ENCODE measurements around the gene CYP2U1. TPM values are rescaled to one million over a fixed set of nuclear protein-coding genes. Genes with fewer than 3 reads are reported as not detected.

CYP2U1 gene
- 1 to 10 TPM; 1.2 to 1.5 TPM for total RNA-seq

DNA sequence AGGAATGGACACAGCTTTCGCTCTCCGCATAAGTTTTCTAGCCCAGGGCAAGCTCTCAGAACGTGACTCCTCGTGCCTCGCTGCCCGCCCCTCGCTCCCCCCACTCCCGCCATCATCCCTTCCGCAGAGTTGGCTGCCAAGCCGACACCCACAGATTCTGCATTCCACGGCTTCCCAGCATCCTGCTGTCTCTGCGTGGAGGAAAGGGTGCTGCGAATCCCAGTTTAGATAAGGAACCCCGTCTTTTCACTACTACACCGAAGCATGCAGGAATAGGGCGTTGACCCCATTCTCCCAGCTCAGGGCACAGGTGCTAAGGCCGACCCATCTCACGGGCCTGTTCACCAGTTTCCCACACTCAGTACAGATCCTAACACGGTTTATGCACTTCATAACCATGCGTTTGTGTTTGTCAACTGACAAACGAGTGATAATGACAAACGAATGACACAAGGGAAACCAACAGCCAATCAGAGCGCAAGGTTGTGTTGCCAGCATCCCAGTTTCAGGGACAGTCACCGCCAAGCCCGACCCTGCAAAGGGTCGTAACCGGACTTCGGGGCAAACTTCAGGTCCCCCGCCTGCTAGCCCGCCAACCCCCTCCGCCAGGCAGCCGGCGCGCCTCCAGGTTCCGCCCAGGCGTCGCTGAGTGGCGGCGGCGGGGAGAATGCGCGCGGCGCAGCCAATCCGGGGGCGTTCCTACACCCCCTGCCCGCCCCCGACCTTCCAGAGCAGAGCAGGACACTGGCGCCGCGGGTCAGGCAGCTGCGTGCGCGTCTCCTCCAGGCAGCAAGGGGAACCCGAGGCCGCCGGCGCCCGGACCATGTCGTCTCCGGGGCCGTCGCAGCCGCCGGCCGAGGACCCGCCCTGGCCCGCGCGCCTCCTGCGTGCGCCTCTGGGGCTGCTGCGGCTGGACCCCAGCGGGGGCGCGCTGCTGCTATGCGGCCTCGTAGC lies at the start of gene CYP2U1:
CYP2U1 (plus strand) TSS at position 729 of the 954 bp plus-strand sequence; CDS start at position 824, 95 bp downstream.
- CTCF ChIA-PET, result interaction anchor here (0.6 to 1.4 kb wide), 5 partner anchors 19 to 641 kb away, joined by 3 to 5 read pairs (median 4); partner anchors contain the start of gene PAPSS1

DNA sequence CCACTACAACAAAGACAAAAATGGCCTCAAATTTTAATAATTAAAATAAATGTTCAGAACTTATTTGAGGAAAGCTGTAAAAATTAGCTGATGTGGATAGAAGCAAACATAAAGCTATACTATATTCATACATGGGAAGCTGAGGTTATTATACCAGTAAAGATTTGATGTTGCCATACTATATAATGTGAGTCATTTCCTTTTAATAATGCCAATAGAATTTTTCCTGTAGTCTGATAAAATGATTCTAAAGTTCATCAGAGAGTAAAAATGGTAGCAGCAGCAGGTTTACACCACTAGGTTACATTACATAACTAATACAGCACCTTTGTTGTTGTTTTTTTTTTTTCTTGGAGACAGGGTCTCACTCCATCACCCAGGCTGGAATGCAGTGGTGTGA lies 45.5 kb upstream of the CYP2U1 start:
- no peaks in the 10 kb centered on the region for H3K4me1 Mint-ChIP-seq (ENCODE audit: low read depth)
- ChIA-PET POLR2A (no interaction called here), CTCF (no interaction called here)
- H3K9me3 Mint-ChIP-seq, result peaks cover 9% of the 10 kb centered on the region
- intact Hi-C loops (cut with micrococcal nuclease), result no loop called here
- peaks cover 15% of the 10 kb centered on the region for H3K27me3 Mint-ChIP-seq
- no peak overlapping the region for H3K27ac Mint-ChIP-seq
- H3K36me3 Mint-ChIP-seq, result no peaks in the 10 kb centered on the region
- H3K4me3 Mint-ChIP-seq, result no peak overlapping the region
- DNase-seq, result no peak

More for the DNA sequence above, at the start of gene CYP2U1:
- Mint-ChIP-seq H3K4me3 (peak within 1 kb of the TSS; percentile 81), H3K27me3 (no peaks in the 10 kb centered on the region), H3K9me3 (no peaks in the 10 kb centered on the region), H3K4me1 (ENCODE audit: low read depth) (peaks cover 14% of the 10 kb centered on the region), H3K36me3 (peaks cover 2% of the 10 kb centered on the region), H3K27ac (peak within 1 kb of the TSS; percentile 25)
- intact Hi-C loops (cut with micrococcal nuclease), result loop anchor here (1.0 kb wide), 2 partner anchors 59 to 211 kb away; partner anchors contain the start of gene PAPSS1
- peak; percentile 80 for DNase-seq
- POLR2A ChIA-PET, result interaction anchor here (0.9 kb wide), 1 partner anchor 211 kb away, joined by 5 read pairs; the partner anchor contains the start of gene PAPSS1

DNA sequence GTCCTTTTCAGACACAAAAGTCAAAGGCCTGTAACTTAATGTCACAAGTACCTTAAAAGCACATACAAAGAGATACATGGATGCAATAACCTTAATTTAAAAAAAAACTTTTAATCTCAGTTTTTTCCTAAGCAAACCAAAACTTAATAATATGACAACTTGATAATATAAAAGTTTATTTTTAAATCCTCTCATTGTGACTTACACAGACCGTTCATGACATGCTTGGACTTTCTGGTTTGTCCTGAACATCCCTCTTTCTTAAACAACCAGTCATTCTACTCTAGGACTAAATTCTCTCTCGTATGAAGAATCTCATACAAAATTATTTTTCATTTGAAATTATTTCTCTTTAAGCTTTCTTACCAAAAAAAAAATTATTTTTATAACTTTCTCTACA lies 43.1 kb upstream of the CYP2U1 start:
- no peaks in the 10 kb centered on the region for H3K4me1 Mint-ChIP-seq (ENCODE audit: low read depth)
- no peak for DNase-seq
- ChIA-PET CTCF (no interaction called here), POLR2A (no interaction called here)
- intact Hi-C loops (cut with micrococcal nuclease), result no loop called here
- peaks cover 10% of the 10 kb centered on the region for H3K27me3 Mint-ChIP-seq
- H3K9me3 Mint-ChIP-seq, result peaks cover 9% of the 10 kb centered on the region
- no peak overlapping the region for H3K4me3 Mint-ChIP-seq
- no peak overlapping the region for H3K27ac Mint-ChIP-seq
- H3K36me3 Mint-ChIP-seq, result no peaks in the 10 kb centered on the region

DNA sequence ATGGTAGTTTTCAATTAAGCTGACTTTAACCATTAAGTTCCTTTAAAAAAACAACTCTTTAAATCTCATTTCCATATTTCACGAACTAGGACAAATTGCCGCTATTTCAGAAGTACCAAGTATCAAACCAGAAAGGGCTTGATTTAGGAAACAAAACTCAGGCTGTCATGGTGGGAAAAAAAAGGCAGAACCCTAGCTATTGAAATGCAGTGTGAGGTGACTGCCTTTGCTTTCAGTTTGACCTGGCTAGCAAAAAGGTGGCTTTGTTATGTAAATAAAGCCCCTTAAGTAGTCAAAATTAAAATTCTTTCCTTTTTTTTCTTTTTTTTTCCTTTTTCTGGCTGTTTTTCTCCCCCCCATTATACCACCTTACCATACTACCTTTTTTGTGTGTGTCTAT lies 40.6 kb upstream of the CYP2U1 start:
- Mint-ChIP-seq H3K27ac (no peak overlapping the region), H3K4me1 (ENCODE audit: low read depth) (no peaks in the 10 kb centered on the region), H3K4me3 (no peak overlapping the region), H3K9me3 (peaks cover 9% of the 10 kb centered on the region), H3K27me3 (peaks cover 11% of the 10 kb centered on the region), H3K36me3 (no peaks in the 10 kb centered on the region)
- CTCF ChIA-PET, result no interaction called here
- POLR2A ChIA-PET, result no interaction called here
- intact Hi-C loops (cut with micrococcal nuclease), result loop anchor here (10.0 kb wide), 1 partner anchor 336 kb away; no protein-coding TSS in a partner anchor
- DNase-seq, result no peak

DNA sequence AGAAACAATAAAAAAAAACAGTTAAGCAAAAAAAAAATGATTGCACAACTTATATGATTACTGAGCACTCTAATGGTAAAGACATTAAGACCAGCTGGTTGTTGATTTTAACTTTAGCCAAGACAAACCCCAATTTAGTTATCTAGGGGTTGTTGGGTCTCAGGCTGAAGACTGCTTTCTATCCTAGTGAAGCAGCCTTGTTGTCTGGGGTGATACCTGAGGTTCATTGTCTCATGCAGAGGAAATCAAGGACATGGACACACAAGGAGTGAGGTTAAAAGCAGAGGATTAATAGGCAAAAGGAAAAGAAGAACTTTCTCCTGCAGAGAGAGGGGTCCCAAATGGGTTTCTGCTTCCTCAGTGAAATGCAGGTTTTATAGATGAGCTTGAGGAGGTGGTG lies 40.0 kb upstream of the CYP2U1 start:
- no peaks in the 10 kb centered on the region for H3K36me3 Mint-ChIP-seq

DNA sequence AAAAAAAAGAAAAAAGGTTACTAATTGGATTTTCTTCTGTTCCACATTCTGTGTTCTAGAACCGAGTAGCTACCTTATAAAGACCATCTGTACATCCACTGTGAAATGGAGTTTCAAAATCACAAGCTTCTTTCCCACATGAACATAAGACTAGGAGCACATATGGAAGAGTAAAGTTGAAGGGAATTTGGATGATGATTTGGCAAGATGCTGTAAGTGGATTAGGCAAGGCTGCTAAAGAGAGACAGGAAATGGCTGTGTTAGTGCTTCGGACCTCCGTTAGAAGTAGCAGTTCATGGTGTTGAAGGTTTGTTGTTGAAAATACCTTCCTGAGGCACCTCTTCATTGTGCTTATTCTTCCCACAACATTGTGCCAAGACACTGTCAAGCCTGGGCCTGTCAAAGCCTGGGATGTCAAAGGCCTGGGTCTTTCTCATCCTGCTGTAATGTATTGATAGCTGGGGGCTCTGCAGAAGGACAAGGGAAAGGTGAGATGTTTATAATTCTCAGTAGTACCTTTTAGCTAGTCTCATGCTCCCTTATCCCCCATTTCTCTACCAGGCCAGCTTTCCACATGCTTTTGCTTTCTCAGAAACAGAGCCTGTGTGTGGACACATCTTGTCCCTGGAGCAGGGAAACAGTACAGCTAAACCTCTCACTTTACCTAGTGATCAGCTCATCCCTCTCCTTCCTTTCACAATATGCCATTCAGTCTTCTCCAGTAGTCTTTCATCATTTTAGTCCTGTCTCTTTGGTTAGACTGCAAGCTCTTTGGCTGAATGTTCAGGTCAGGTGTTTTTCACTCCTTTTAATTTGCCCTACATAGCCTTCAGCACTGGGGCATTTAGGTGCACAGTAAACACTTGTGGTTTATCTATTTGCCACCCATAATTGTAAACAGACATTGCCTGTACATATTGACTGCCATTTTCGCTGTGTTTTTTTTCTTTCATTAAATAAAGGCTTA lies 37.9 kb upstream of the CYP2U1 start:
- CTCF ChIA-PET, result no interaction called here
- peaks cover 5% of the 10 kb centered on the region for H3K4me1 Mint-ChIP-seq (ENCODE audit: low read depth)

More for the DNA sequence above, 40.0 kb upstream of the CYP2U1 start:
- Mint-ChIP-seq H3K27me3 (peaks cover 11% of the 10 kb centered on the region), H3K4me1 (ENCODE audit: low read depth) (peaks cover 2% of the 10 kb centered on the region), H3K9me3 (peaks cover 9% of the 10 kb centered on the region), H3K4me3 (no peak overlapping the region), H3K27ac (no peak overlapping the region)
- no peak for DNase-seq
- ChIA-PET POLR2A (no interaction called here), CTCF (no interaction called here)
- intact Hi-C loops (cut with micrococcal nuclease), result loop anchor here (10.0 kb wide), 1 partner anchor 336 kb away; no protein-coding TSS in a partner anchor

DNA sequence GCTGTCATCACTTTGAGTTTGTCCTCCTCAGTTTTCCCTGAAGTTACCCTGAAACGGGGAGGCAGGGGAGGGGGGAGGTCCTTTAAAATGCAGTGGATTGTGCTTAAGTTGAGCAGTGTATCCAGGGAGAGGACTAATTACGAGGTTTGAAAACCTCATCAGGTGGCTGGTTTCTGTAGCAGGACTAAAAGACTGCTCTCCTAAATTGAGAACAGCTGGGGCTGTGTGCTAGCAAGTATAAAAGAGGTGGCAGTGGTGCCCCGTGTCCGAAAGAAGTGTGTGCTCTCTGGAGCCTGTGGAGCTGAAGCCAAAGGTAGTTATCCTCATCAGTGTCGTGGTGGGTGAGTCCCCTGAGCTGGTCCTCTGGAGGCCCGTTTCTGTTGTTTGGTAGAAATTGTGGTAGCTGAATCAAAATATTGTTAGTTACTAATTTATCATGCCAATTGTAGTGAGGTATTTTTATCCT lies 37.2 kb upstream of the CYP2U1 start:
- Mint-ChIP-seq H3K36me3 (no peaks in the 10 kb centered on the region), H3K27me3 (peaks cover 11% of the 10 kb centered on the region), H3K4me3 (no peak overlapping the region), H3K27ac (no peak overlapping the region), H3K9me3 (peaks cover 2% of the 10 kb centered on the region), H3K4me1 (ENCODE audit: low read depth) (peaks cover 5% of the 10 kb centered on the region)
- ChIA-PET CTCF (no interaction called here), POLR2A (no interaction called here)
- intact Hi-C loops (cut with micrococcal nuclease), result loop anchor here (10.0 kb wide), 1 partner anchor 339 kb away; no protein-coding TSS in a partner anchor
- DNase-seq, result no peak

More for the DNA sequence above, 37.9 kb upstream of the CYP2U1 start:
- DNase-seq, result no peak
- H3K36me3 Mint-ChIP-seq, result no peaks in the 10 kb centered on the region
- H3K27ac Mint-ChIP-seq, result no peak overlapping the region
- POLR2A ChIA-PET, result interaction anchor here (0.7 kb wide), 1 partner anchor 100 kb away, joined by 3 read pairs; no protein-coding TSS in a partner anchor
- H3K9me3 Mint-ChIP-seq, result peaks cover 6% of the 10 kb centered on the region
- intact Hi-C loops (cut with micrococcal nuclease), result loop anchor here (10.0 kb wide), 1 partner anchor 339 kb away; no protein-coding TSS in a partner anchor
- no peak overlapping the region for H3K4me3 Mint-ChIP-seq
- H3K27me3 Mint-ChIP-seq, result peaks cover 11% of the 10 kb centered on the region

DNA sequence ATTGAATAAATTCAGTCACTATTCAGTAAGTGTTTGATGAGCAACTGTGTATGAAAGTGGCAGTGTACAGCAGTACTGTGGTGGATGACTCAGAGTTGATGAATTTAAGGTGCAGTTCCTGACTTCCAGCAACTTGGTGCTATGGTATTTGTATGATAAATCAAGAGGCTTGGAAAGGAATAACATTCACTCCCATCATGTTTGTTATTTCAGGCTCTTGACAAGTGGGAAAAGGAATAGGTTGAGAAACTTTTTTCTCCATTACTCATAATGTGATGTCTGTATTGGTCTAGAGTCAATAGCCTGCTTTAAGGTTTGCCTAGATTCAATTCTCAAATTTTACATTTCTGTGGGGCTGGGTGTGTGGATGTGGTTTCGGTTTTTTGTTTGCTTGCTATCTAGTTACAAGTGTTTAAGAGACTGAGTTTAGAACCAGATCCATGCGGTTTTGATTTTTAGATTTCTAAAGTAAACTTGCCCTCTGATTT lies 35.1 kb upstream of the CYP2U1 start:
- CTCF ChIA-PET, result interaction anchor here (1.1 kb wide), 1 partner anchor 138 kb away, joined by 6 read pairs; no protein-coding TSS in a partner anchor
- no peak overlapping the region for H3K27ac Mint-ChIP-seq
- POLR2A ChIA-PET, result interaction anchor here (0.6 kb wide), 1 partner anchor 32 kb away, joined by 3 read pairs; no protein-coding TSS in a partner anchor
- intact Hi-C loops (cut with micrococcal nuclease), result loop anchor here (1.0 to 10.0 kb wide), 4 partner anchors 34 to 479 kb away; partner anchors contain the start of gene SGMS2
- H3K27me3 Mint-ChIP-seq, result peaks cover 24% of the 10 kb centered on the region
- H3K4me3 Mint-ChIP-seq, result no peak overlapping the region
- DNase-seq, result peak; percentile 34
- peaks cover 5% of the 10 kb centered on the region for H3K4me1 Mint-ChIP-seq (ENCODE audit: low read depth)
- H3K36me3 Mint-ChIP-seq, result no peaks in the 10 kb centered on the region
- no peaks in the 10 kb centered on the region for H3K9me3 Mint-ChIP-seq

DNA sequence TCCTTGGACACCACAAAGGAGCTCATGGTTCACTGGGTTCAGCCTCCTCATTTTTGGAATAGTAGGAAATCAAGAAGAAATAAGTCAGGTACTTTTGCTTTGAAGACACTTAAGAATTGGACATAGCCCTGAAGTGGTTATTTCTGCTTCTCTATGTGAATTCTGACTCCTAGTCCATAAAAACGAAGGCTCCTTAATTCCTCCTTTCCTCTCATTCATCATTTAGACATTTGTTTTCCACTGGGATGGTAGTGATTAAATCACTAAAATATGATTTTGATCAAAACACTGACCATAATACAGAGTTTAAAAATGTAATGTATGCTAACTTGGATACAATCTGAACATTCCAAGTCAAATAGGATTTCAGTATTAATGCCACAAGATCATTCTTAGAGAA lies 34.7 kb upstream of the CYP2U1 start:
- no peak overlapping the region for H3K4me3 Mint-ChIP-seq
- no peak for DNase-seq
- intact Hi-C loops (cut with micrococcal nuclease), result loop anchor here (1.0 to 10.0 kb wide), 4 partner anchors 34 to 479 kb away; partner anchors contain the start of gene SGMS2
- H3K36me3 Mint-ChIP-seq, result no peaks in the 10 kb centered on the region
- H3K27me3 Mint-ChIP-seq, result peaks cover 24% of the 10 kb centered on the region
- no peaks in the 10 kb centered on the region for H3K9me3 Mint-ChIP-seq
- ChIA-PET CTCF (no interaction called here), POLR2A (no interaction called here)
- peaks cover 5% of the 10 kb centered on the region for H3K4me1 Mint-ChIP-seq (ENCODE audit: low read depth)
- no peak overlapping the region for H3K27ac Mint-ChIP-seq

DNA sequence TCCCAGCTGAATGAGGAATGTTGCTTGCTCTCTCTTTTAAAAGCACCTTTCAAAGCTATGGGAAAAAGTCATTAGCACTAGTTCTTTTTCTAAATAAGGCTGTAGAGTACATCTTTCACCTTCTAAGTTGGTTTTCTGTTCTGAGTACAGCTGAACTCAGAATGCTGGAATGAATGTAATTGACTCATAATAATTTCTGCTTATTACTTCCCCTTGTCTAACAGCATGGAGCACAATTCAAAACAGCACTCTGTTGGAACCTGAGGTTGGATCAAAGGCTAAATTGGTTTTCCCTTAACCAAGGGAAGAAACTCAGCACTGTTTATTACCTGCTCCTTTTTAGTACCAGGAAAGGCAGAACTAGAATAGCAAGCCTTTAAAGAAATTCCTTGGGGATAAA lies 33.5 kb upstream of the CYP2U1 start:
- ChIA-PET CTCF (no interaction called here), POLR2A (no interaction called here)
- no peak for DNase-seq
- intact Hi-C loops (cut with micrococcal nuclease), result loop anchor here (5.0 to 10.0 kb wide), 3 partner anchors 76 to 481 kb away; partner anchors contain the start of gene SGMS2
- H3K9me3 Mint-ChIP-seq, result no peaks in the 10 kb centered on the region
- H3K27me3 Mint-ChIP-seq, result peaks cover 29% of the 10 kb centered on the region
- no peaks in the 10 kb centered on the region for H3K36me3 Mint-ChIP-seq
- H3K27ac Mint-ChIP-seq, result no peak overlapping the region
- no peak overlapping the region for H3K4me3 Mint-ChIP-seq
- H3K4me1 Mint-ChIP-seq (ENCODE audit: low read depth), result peaks cover 5% of the 10 kb centered on the region

DNA sequence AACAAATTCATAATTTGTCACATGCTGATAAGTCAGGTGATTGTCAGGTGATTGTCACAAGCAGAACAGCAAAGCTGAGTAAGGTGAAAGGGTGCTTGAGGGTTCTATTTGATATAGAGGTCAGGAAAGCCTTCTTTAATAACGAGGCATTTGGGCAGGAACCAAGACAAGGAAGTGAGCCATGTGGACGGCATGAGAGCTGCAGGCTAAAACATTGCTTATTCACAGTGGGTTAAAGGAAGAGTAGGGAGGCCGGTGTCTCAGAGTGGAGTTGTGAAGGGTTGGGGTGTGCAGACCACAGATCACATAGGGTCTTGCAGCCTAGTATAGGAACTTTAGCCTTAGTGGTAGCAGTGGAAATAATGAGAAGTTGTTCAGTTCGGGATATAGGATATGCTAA lies 31.3 kb upstream of the CYP2U1 start:
- intact Hi-C loops (cut with micrococcal nuclease), result no loop called here
- Mint-ChIP-seq H3K36me3 (peaks cover 3% of the 10 kb centered on the region), H3K4me3 (no peak overlapping the region), H3K9me3 (peaks cover 9% of the 10 kb centered on the region), H3K27me3 (peaks cover 30% of the 10 kb centered on the region), H3K4me1 (ENCODE audit: low read depth) (peaks cover 5% of the 10 kb centered on the region), H3K27ac (no peak overlapping the region)
- ChIA-PET POLR2A (no interaction called here), CTCF (interaction anchor here (1.7 kb wide), 1 partner anchor 163 kb away, joined by 4 read pairs; no protein-coding TSS in a partner anchor)
- DNase-seq, result no peak

All from activated CD4-positive, alpha-beta memory T cell treated with anti-CD3 and anti-CD28 coated beads for 36 hours (primary cell).